ENCODE data around the gene KIAA0319L.

The KIAA0319L gene

GRCh38 chr1:35561972-35562680 lies 4.9 kb upstream of the KIAA0319L start:
- DNase-seq = no peak

DNA sequence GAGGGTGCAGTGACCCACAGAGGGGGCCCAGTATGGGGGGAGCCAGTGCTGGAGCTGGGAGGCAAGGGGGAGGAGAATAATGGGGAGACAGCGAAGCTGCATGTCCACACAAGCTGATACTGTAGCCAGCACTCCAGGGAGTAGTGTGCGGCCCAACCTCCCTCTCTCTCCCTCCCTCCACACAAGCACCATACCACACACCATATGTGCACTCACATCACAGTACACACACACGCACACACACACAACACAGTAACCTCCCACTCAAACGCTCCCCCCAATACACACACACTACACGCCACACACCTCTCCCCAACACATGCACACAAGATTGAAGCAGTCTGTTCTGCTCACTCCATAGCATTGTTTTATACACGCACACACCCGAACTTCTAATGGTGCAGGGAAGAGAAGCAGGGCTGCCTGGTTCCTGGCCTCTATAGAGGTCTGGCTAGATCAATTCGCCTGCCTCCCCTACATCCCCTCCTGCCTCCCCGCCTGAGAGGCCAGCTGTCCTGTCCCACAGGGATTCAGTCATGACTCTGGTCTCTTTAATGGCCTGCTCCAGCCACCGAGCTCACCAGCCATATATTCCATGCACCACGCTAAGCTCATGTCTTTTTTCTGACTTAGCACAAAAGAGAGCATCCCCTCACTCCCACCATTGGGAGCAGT lies 4.2 kb upstream of the KIAA0319L start:
- DNase-seq = no peak

DNA sequence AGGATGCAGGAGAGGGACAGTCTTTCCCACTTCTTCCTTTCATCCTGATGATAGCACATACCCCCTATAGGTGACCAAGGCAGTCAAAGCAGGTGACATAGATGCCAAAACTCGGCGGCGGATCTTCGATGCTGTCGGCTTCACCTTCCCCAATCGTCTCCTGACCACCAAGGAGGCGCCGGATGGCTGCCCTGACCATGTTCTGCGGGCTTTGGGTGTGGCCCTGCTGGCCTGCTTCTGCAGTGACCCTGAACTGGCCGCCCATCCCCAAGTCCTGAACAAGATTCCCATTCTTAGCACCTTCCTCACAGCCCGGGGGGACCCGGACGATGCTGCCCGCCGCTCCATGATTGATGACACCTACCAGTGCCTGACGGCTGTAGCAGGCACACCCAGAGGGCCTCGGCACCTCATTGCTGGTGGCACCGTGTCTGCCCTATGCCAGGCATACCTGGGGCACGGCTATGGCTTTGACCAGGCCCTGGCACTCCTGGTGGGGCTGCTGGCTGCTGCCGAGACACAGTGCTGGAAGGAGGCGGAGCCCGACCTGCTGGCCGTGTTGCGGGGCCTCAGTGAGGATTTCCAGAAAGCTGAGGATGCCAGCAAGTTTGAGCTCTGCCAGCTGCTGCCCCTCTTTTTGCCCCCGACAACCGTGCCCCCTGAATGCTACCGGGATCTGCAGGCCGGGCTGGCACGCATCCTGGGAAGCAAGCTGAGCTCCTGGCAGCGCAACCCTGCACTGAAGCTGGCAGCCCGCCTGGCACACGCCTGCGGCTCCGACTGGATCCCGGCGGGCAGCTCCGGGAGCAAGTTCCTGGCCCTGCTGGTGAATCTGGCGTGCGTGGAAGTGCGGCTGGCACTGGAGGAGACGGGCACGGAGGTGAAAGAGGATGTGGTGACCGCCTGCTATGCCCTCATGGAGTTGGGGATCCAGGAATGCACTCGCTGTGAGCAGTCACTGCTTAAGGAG lies 3.3 kb upstream of the KIAA0319L start:
- no peak for DNase-seq

DNA sequence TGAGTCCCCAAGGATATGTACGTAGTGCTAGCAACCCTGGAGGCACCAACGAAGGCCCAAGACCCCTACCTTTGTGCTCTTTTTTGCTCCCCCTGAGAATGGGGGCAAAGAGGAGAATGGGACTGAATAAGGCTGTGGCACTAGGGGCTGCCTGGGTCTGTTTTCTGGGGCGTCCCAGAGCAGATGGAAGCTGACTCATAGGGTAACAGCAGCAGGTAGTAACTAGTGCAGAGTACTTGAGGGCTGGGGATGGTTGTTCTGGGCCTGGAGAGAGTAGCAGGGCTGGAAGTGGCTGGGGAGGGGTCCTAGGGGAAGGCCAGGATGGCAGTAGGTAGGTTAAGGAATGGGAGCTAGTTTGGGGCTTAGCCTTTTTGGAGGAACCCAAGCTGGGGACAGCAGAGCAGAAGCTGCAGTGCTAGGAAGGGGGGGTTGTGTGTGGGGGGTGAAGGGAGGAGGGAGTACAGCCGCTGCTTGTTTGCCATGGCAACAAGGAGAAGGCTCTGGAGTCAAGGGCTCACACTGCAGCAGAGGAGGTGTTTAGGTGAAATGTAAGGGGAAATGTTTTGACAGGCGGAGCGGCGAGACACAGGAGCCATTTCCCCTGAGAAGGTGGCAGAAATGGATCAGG lies 2.2 kb upstream of the KIAA0319L start:
- peak in 2 of 5 experiments; percentile 16 to 45 for DNase-seq

- DNase-seq = peak in 2 of 5 experiments; percentile 14 to 53
Measured at GRCh38 chr1:35558374-35559316, 1.4 kb upstream of the KIAA0319L start.

DNA sequence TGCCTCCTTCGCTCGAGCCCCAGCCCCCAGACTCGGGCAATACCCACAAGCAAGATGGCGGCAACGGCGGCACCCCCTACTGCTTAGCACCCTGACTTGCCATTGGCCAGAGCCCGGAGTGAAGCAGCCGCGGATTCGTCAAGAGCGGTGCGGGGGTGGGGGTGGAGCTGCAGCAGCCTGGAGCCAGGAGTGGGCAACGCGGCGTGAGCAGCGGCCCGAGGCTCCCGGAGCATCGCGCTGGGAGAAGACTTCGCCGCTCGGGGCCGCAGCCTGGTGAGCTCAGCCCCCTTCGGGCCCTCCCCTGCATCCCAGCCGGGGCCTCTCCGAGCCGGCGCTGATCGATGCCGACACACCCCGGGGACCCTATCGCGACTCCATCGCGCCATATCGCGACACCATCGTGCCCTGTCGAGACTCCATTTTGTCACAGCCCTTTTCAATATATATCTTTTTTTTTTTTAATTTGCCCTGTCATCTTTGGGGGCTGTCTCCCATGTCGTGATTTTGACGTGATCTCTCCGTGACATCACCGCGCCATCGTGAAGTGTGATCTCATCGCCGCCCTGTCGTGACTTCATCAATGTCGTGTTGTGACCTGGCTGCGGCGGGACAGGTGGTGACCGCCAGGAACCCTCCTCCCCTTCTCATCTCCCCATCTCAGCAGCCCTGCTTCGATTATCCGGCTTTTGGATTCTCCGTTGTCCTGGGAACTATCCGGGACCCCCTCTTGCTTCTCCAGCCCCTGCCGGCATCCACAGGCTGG lies 589 bp upstream of the KIAA0319L start, which contains the start of gene NCDN:
Gene NCDN, plus strand, starts transcription at position 189 of the 763 bp plus-strand sequence. Its CDS starts 392 bp downstream, at position 581.
- peak; percentile 90 to 98 (median 93) for DNase-seq

DNA sequence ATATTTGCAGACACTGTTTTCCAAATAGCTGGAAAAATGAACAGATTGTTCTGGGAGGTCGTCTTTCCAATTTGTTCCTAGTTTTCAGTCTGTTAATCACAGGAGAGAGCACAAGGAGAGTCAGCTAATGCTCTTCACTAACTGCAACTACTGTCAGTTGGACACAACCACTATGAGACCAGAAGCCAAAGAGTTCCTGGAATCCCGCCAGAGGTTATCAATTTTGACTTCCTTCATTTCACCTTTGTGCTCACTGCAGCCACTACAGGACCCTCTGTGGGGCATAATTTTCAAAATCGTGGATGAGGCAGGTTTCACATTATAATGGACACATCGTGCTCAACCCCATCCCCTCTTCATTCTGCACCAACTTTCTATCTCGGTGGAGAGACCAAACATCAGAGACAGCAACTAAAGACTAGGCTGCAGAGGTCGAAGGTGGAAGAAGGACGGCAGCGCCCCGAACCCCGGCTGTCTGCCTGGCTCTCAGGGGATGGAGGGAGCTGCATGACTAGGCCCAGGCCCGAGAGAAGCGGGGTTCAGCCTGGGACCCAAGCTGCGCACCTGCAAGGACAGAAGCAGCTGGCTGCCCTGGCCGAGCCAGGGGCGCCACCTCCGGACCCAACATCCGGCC lies 602 bp downstream of the KIAA0319L start:
- DNase-seq = peak in 1 of 5 experiments; percentile 52

- DNase-seq = no peak
Measured at GRCh38 chr1:35555601-35556477, 1.4 kb downstream of the KIAA0319L start.

DNA sequence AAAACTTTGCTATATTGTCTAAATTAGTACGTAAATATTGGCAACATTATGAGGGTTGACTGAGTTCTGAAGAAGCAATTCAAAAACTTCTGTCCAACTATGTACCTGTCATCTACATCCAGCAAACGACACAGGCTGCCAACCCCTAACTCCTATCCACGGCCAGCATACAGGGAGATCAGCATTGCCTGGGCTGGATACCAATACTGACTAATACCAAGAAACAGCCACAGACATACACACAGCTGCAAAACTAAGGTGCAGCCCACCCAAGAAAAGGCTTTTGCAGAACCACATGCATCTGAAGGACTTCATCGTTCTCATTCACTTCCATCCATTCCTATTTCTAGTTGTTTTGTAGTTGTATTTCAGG lies 2.0 kb downstream of the KIAA0319L start:
- DNase-seq = peak in 1 of 5 experiments; percentile 37

- DNase-seq = no peak
Measured at GRCh38 chr1:35554266-35555211, 2.7 kb downstream of the KIAA0319L start.

DNA sequence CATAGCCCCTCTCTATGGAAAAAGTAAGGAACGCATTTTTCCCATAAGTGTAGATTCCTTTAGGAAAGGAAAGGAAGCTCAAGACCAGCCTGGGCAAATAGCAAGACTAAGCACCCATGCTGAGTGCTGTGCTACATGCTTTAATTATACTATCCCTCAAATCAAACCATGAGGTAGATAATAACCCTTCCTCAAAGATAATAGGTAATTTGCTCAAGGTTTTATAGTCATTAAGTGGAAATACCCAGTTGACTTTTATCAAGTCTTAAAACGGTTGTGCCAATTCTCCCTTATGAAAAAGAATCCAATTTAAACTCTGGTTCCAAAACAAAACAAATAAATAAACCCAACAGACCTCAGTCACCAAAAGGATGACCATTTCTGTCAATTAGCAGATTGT lies 3.4 kb downstream of the KIAA0319L start:
- no peak for DNase-seq

GRCh38 chr1:35546614-35547013 lies 10.6 kb downstream of the KIAA0319L start:
- no peak for DNase-seq

DNA sequence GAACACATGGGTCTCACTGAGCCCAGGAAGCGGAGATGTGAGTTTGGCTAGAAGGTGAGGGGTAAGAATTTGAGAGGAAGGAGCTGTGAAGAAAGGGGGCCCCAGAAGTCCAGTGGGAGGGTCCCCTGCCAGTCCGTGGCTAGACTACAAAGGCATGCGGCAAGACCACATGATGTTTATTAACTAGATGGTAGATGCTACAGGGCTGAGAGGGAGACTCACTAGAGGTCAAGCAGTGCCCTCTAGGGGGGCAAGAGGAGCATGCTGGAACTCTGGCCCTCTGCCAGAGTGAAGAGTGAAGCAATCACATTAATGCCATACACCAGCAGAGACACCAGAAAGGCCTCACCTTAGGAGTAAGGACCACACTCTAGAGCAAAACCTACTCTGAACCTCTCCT lies 12.2 kb downstream of the KIAA0319L start:
- peak in 3 of 5 experiments; percentile 37 to 74 (median 37) for DNase-seq

- peak in 1 of 5 experiments; percentile 53 for DNase-seq
Measured at GRCh38 chr1:35539824-35540261, 17.4 kb downstream of the KIAA0319L start.

- peak in 2 of 5 experiments; percentile 32 to 85 for DNase-seq
Measured at GRCh38 chr1:35539073-35539823, 18.0 kb downstream of the KIAA0319L start.

DNA sequence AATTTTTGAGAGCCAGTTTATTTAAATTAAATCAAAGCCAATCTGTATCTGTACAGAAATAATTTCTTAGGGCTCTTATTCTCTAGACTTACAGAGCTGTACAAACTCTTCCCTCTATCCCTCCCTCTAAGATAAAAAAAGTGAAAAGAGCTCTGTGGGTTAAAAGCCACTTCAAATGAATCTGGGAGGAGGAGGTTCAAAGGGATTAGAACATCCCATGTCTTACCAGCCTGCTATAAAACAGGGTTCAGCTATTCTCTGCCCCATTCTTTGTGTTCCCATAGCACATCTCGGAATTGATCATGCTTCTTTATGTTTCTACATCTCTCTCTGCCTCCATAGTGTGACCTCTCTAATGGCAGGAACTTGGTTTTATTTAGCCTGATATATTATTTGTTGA lies 19.4 kb downstream of the KIAA0319L start:
- DNase-seq = no peak
